ENCODE data around the gene MBOAT2.

The MBOAT2 gene

GRCh38 chr2:8836971-8837794 lies 166.3 kb downstream of the MBOAT2 start, which contains the start of gene KIDINS220:
TSS of gene KIDINS220 (minus strand) at chr2:8837613. CDS start at chr2:8827093, 10,520 bp downstream.
- TF ChIP-seq TAF1 (IDR thresholded peaks at IDR 0.05; ENCODE audit: borderline replicate concordance, low read depth, low read length): peak; percentile 81; the same call in 1 of the 2 replicates
- peak; percentile 85 for TF ChIP-seq POLR2AphosphoS5 (IDR thresholded peaks at IDR 0.05; ENCODE audit: low read depth, low read length)
- peak; percentile 93 for TF ChIP-seq POLR2A (IDR thresholded peaks at IDR 0.05; ENCODE audit: low read depth, low read length)
- FAIRE-seq (peak; percentile 94), DNase-seq (ENCODE audit: insufficient read length) (peak; percentile 96)

- no peak for TF ChIP-seq TAF1 (IDR thresholded peaks at IDR 0.05; ENCODE audit: borderline replicate concordance, low read depth, low read length)
- no peak for TF ChIP-seq POLR2AphosphoS5 (IDR thresholded peaks at IDR 0.05; ENCODE audit: low read depth, low read length)
- TF ChIP-seq POLR2A (IDR thresholded peaks at IDR 0.05; ENCODE audit: low read depth, low read length): no peak
- no peak for FAIRE-seq
- no peak for DNase-seq (ENCODE audit: insufficient read length)
These were observed 168.2 kb downstream of the MBOAT2 start for GRCh38 chr2:8835279-8835678.

DNA sequence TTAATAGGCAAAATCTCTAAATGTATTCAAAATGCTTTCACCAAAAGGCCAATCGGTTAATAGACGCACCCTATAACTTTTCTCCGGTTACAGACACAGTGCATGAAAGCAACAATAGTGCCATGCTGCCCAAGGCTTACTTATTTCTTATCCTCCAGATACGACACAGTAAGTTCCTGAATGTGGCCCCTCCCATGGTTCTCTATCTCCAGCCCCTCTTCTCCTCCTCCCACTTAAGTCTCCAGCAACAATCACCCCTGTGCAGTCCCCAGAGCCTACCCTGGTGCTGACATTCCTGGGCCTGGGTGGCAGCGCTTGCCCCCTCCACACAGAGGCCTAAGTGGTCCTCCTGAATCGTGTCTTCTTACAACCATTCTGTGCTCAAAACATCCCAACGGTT lies 169.6 kb downstream of the MBOAT2 start:
- FAIRE-seq (no peak), DNase-seq (ENCODE audit: insufficient read length) (no peak)
- no peak for TF ChIP-seq POLR2A (IDR thresholded peaks at IDR 0.05; ENCODE audit: low read depth, low read length)
- no peak for TF ChIP-seq POLR2AphosphoS5 (IDR thresholded peaks at IDR 0.05; ENCODE audit: low read depth, low read length)
- no peak for TF ChIP-seq TAF1 (IDR thresholded peaks at IDR 0.05; ENCODE audit: borderline replicate concordance, low read depth, low read length)

- FAIRE-seq (no peak), DNase-seq (ENCODE audit: insufficient read length) (no peak)
- TF ChIP-seq POLR2AphosphoS5 (IDR thresholded peaks at IDR 0.05; ENCODE audit: low read depth, low read length) (no peak), TAF1 (IDR thresholded peaks at IDR 0.05; ENCODE audit: borderline replicate concordance, low read depth, low read length) (no peak), POLR2A (IDR thresholded peaks at IDR 0.05; ENCODE audit: low read depth, low read length) (no peak)
These were observed 172.0 kb downstream of the MBOAT2 start for GRCh38 chr2:8831516-8831915.

DNA sequence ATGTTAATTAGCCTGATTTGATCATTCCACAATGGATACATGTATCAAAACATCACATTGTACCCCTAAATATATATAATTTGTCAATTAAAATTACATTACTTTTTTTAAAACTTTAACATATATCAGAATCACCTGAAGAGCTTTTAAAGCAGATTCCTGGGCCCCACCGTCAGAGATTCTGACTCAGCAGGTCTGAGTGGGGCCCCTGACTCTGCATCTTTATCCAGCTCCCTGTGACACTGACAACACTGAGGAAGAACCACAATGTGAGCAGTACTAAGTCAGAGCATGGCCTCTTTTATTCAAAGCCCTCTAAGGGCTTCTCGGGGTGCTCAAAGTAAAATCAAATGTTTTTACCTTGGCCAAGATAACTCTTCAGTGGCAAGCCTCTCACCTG lies 175.8 kb downstream of the MBOAT2 start:
- TF ChIP-seq POLR2AphosphoS5 (IDR thresholded peaks at IDR 0.05; ENCODE audit: low read depth, low read length): no peak
- DNase-seq (ENCODE audit: insufficient read length) (no peak), FAIRE-seq (no peak)

GRCh38 chr2:8822218-8822617 lies 181.3 kb downstream of the MBOAT2 start:
- FAIRE-seq (no peak), DNase-seq (ENCODE audit: insufficient read length) (no peak)

DNA sequence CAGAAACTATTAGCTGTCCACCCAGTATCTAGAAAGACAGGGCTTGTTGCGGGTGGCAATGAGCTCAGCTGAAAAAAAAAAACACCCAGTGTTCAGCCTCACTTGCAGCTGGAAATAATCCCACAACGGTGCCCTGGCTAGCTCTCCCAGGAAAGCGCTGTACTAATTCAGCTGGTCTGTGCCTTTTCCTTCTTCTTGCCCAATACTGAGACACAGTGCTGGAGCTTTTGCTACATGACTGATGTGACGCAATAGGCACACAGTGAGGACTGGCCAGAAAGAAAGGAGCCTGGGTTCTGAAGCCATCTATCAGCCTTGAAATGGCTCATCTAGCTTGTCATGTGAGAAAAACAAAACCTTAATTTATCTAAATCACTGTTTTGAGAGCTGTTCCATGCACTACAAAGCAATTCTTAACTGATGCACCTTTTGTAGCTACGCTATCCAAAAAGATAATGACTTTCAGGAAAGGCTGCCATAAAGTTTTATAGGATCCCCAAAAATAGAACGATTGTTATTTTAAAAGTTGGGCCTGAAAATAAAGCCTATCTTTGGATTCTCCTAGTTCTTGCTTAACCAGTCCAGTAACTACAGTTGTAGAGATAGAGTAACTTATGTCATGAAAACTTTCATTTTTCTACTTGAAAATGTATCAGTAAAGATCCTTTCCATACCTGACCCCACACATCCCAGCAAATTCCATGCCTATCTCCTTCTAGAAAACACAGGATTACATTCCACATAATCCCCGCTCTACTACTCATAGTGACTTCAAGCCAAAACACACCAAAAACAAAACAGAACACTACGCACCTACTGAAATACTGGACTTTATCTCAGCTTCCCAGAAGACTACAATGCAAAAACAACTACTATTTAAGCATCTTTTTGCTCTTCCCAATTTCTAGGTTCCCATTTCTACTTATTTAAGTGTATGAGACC lies 181.9 kb downstream of the MBOAT2 start:
- FAIRE-seq: no peak
- TF ChIP-seq POLR2AphosphoS5 (IDR thresholded peaks at IDR 0.05; ENCODE audit: low read depth, low read length): no peak
- TF ChIP-seq TAF1 (IDR thresholded peaks at IDR 0.05; ENCODE audit: borderline replicate concordance, low read depth, low read length): no peak
- no peak for TF ChIP-seq POLR2A (IDR thresholded peaks at IDR 0.05; ENCODE audit: low read depth, low read length)
- no peak for DNase-seq (ENCODE audit: insufficient read length)

More at GRCh38 chr2:8822218-8822617, 181.3 kb downstream of the MBOAT2 start:
- TF ChIP-seq TAF1 (IDR thresholded peaks at IDR 0.05; ENCODE audit: borderline replicate concordance, low read depth, low read length): no peak
- no peak for TF ChIP-seq POLR2AphosphoS5 (IDR thresholded peaks at IDR 0.05; ENCODE audit: low read depth, low read length)
- TF ChIP-seq POLR2A (IDR thresholded peaks at IDR 0.05; ENCODE audit: low read depth, low read length): no peak

DNA sequence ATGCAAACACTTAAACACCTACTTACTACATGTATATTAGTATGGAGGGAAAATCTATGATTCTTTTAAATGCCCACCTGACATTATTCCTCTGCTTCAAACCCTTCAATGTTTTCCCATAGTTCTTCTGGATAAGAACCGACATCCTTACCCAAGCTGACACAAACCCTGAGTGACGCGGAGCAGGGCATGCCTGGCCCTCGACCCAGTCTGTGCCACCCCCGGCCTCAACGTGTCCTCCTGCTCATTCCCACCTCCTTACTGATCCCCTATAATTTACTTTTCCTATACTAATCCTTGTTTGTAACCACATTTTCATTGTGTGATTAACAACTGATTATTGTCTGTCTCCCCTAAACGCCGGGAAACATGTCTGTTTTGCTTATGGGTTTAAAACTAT lies 183.5 kb downstream of the MBOAT2 start:
- FAIRE-seq (no peak), DNase-seq (ENCODE audit: insufficient read length) (no peak)
- TF ChIP-seq POLR2A (IDR thresholded peaks at IDR 0.05; ENCODE audit: low read depth, low read length): no peak
- TF ChIP-seq TAF1 (IDR thresholded peaks at IDR 0.05; ENCODE audit: borderline replicate concordance, low read depth, low read length): no peak

GRCh38 chr2:8819194-8819593 lies 184.3 kb downstream of the MBOAT2 start:
- FAIRE-seq (no peak), DNase-seq (ENCODE audit: insufficient read length) (no peak)
- TF ChIP-seq POLR2AphosphoS5 (IDR thresholded peaks at IDR 0.05; ENCODE audit: low read depth, low read length): no peak
- no peak for TF ChIP-seq POLR2A (IDR thresholded peaks at IDR 0.05; ENCODE audit: low read depth, low read length)
- TF ChIP-seq TAF1 (IDR thresholded peaks at IDR 0.05; ENCODE audit: borderline replicate concordance, low read depth, low read length): no peak

DNA sequence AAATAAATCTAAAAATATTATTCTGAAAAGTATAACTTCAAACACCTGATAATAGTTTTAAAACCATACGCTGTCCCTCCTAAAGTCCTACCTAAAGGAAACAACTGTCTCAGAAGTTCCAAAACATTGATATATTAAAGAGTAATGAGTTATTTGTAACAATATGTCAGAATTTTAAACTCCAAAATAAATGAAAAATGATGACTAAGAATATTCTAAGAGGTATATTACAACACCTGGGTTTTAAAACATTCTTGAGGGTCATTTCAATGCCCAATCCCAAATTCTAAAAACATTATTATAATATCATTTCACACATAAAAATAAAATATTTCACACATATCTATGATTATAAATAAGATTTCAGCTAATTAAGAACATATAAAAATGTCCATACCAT lies 186.3 kb downstream of the MBOAT2 start:
- no peak for TF ChIP-seq POLR2A (IDR thresholded peaks at IDR 0.05; ENCODE audit: low read depth, low read length)
- no peak for TF ChIP-seq POLR2AphosphoS5 (IDR thresholded peaks at IDR 0.05; ENCODE audit: low read depth, low read length)
- TF ChIP-seq TAF1 (IDR thresholded peaks at IDR 0.05; ENCODE audit: borderline replicate concordance, low read depth, low read length): no peak
- FAIRE-seq (no peak), DNase-seq (ENCODE audit: insufficient read length) (no peak)

- FAIRE-seq: no peak
- no peak for TF ChIP-seq TAF1 (IDR thresholded peaks at IDR 0.05; ENCODE audit: borderline replicate concordance, low read depth, low read length)
- no peak for TF ChIP-seq POLR2A (IDR thresholded peaks at IDR 0.05; ENCODE audit: low read depth, low read length)
- TF ChIP-seq POLR2AphosphoS5 (IDR thresholded peaks at IDR 0.05; ENCODE audit: low read depth, low read length): no peak
- DNase-seq (ENCODE audit: insufficient read length): no peak
These were observed 196.4 kb downstream of the MBOAT2 start for GRCh38 chr2:8806885-8807704.
